AG09309 (cell line): ENCODE measurements around the gene BRD7.

ENCODE experiments used
- DNase-seq: peaks from one replicate; pipeline ENCODE4 v3.0.0-alpha.2; 2010; ENCODE audit warnings: low read depth
- H3K4me3 ChIP-seq: 2 replicates; pipeline ENCODE4 v1.5.1; 2011; ENCODE audit warnings: mild to moderate bottlenecking, low read depth, low read length, moderate library complexity; ENCODE audit not compliant: control insufficient read depth
- TF ChIP-seq, protein P1 (sequence below): IDR thresholded peaks from 2 replicates; pipeline ENCODE4 v1.5.1; 2011; ENCODE audit warnings: mild to moderate bottlenecking, low read depth, low read length, inconsistent platforms; ENCODE audit not compliant: insufficient read depth, control insufficient read depth; ENCODE audit errors: missing control alignments

The BRD7 gene

DNA sequence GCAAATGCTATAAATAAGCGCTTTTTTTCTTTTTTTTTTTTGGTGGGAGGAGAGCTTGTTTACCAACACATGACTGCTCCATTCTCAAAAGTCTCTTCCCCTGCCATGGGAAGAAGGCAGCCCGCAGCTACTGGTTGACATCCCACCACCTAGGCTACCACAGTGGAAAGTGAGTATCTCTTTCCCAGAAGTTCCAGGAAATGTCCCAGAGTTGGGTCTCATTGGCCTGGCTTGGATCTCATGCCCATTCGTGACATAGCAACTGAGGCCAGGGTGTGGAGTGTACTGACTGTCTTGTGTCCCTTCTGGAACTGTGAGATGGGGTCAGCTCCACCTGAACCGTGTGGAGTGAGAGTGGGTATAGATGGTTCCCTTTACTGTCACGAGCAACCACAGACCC, 29.5 kb upstream of the BRD7 start:
- TF ChIP-seq, protein P1, sequence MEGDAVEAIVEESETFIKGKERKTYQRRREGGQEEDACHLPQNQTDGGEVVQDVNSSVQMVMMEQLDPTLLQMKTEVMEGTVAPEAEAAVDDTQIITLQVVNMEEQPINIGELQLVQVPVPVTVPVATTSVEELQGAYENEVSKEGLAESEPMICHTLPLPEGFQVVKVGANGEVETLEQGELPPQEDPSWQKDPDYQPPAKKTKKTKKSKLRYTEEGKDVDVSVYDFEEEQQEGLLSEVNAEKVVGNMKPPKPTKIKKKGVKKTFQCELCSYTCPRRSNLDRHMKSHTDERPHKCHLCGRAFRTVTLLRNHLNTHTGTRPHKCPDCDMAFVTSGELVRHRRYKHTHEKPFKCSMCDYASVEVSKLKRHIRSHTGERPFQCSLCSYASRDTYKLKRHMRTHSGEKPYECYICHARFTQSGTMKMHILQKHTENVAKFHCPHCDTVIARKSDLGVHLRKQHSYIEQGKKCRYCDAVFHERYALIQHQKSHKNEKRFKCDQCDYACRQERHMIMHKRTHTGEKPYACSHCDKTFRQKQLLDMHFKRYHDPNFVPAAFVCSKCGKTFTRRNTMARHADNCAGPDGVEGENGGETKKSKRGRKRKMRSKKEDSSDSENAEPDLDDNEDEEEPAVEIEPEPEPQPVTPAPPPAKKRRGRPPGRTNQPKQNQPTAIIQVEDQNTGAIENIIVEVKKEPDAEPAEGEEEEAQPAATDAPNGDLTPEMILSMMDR, result no peak
- no peak for DNase-seq
- no peak overlapping the region for H3K4me3 ChIP-seq

DNA sequence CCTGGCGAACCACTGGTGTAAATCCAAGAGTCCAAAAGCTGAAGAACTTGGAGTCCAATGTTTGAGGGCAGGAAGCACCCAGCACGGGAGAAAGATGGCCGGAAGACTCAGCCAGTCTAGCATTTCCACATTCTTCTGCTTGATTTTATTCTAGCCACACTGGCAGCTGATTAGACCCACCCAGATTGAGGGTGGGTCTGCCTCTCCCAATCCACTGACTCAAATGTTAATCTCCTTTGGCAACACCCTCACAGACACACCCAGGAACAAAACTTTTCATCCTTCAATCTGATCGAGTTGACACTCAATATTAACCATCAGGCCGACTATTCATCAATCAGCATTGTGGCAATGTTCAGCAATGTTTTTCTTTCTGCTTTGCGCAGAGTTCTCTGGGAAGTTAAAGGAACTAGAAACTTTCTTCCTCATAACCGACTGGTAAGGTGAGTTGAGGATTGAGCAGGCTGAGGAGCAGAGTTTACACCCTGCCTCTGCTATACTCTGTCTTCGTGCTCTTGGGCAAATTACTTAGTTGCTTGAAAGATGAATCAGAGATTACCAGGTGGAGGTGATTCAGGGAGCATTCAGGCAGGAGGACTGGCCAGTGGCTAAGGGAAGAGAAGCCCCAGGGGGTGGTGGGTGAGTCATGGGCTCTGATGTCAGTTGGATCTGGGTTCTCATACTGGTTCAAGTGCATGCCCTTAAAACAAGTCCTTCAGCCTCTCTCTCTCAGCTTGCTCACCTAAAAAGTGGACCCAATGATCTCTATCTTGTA, 28.2 kb upstream of the BRD7 start:
- TF ChIP-seq, protein P1, result no peak
- no peak for DNase-seq
- H3K4me3 ChIP-seq, result no peak overlapping the region

DNA sequence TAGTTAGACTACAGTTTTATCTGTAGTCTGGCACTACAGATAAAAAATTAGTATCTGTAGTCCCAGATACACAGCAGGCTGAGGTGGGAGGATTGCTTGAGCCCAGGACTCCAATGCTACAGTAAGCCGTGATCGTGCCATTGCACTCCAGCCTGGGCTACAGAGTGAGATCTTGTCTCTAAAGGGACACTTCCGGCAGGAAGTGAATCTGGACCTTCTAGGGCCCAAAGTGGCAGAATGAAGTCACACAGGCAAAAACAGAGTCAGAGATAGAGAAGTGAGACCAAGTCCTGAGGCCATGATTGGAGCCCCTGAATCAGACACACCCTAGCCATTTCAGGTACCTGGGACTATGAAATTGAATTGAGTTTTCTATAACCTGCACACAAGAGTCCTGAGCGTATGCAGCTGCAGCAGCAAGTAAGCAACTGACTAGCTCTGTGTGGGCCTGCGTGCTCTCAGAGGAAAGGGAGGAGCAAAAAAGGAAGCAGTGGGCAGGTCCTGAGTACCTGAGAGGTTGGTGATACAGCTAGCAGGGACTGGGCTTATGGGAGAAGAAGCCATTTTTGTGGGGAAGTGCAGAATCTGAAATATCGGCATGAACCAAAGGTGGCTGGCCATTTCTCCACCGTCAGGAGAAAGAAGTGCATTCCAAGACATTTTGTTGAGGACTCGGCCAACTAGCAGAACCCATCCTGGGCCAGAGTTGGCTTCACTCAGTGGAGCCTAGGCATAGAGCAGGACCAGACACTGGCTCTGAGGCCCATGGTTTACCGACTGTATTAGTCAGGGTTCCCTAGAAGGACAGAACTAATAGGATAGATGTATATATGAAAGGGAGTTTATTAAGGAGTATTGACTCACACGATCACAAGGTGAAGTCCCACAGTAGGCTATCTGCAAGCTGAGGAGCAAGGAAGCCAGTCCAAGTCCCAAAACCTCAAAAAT, 27.2 kb upstream of the BRD7 start:
- no peak for DNase-seq
- H3K4me3 ChIP-seq, result no peak overlapping the region
- TF ChIP-seq, protein P1, result no peak

DNA sequence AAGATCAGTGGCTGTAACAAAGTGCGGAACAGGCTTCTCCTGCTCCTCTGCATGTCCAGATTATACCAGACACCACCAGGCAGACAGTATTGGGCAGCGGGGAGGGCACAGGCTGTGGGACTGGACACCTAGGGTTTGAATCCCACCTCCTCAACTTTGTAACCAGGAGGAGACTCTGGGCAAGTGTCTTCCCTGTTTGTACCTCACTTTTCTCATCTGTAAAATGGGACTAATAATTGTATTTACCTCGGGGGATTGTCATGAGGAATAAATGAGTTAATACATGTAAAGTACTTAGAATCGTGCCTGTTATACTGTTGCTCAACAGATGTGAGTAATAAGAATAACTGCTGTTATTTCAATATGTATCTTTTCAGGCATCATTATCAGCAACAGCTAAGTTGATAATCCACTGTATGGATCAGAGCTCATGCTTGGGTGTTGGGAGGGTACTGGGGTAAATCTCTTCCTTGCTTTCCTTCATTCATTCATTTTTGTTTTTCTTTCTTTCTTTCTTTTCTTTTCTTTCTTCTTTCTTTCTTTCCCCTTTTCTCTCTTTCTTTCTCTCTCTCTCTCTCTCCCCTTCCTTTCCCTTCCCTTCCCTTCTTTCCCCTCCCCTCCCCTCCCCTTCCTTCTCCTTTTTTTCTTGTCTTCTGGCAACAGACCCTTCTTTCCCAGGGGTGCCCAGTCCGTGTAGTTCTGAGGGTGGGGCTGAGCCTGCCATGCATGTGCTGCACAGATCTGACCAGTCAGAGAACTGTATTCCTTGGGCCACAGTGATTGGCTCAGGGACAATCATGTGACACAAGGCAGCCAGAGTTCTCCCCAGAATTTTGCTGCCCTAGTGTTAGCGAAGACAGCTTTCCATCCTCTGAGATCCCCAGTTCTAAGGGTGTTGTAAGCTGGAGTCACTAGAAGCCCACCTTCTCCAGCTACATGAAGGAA, 25.3 kb upstream of the BRD7 start:
- TF ChIP-seq, protein P1, result no peak
- no peak for DNase-seq
- no peak overlapping the region for H3K4me3 ChIP-seq

DNA sequence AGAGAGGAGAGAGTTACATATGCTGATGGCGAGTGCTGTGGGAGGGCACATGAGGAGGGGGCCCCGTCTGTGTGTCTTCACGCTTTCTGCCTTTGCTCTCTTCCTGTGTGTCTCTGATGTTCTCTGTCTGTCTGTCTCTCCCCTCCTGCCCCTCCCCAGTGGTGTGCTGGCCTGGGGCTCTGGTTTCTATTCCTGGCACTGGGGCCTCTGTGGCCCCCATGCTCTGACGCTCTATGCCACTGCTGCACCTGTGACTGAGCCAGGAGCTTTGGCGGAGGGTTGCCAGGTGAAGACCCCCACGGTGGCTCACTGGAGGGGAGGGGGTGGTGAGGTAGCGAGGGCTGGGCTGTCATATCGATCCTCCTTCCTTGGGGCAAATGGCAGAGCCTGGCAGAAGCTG, 24.6 kb upstream of the BRD7 start:
- H3K4me3 ChIP-seq, result no peak overlapping the region
- DNase-seq, result no peak
- TF ChIP-seq, protein P1, result no peak
